RWPE2 (cell line): ENCODE data around the gene BRINP3.

ENCODE experiments used
- ATAC-seq: fragments of 200-7000 bp; cut with Tn5 transposase; 3 replicates; pipeline ENCODE4 v1.9.1; 2021; ENCODE audit warnings: low read depth
- DNase-seq: peaks from one replicate; pipeline ENCODE4 v3.0.0-alpha.2; 2020; ENCODE audit warnings: low spot score
- H3K27ac ChIP-seq: fragments of 450-650 bp; 2 replicates; pipeline ENCODE4 v1.5.1; 2017; ENCODE audit warnings: mild to moderate bottlenecking; ENCODE audit not compliant: poor library complexity, severe bottlenecking
- H3K27me3 ChIP-seq: fragments of 250-450 bp; sonication (Bioruptor Pico); 2 replicates; pipeline ENCODE4 v1.5.1; 2021; ENCODE audit warnings: mild to moderate bottlenecking, moderate library complexity; ENCODE audit not compliant: insufficient read depth, poor library complexity, severe bottlenecking
- H3K36me3 ChIP-seq: fragments of 250-450 bp; sonication (Bioruptor Pico); 2 replicates; pipeline ENCODE4 v1.5.1; 2020; ENCODE audit warnings: low read depth, mild to moderate bottlenecking, moderate library complexity
- H3K4me1 ChIP-seq: fragments of 250-450 bp; sonication (Bioruptor Pico); 2 replicates; pipeline ENCODE4 v1.5.1; 2021; ENCODE audit warnings: mild to moderate bottlenecking, moderate library complexity; ENCODE audit not compliant: insufficient read depth, poor library complexity, severe bottlenecking
- H3K4me3 ChIP-seq: fragments of 250-450 bp; sonication (Bioruptor Pico); 2 replicates; pipeline ENCODE4 v1.5.1; 2021; ENCODE audit warnings: mild to moderate bottlenecking, moderate library complexity; ENCODE audit not compliant: severe bottlenecking
- H3K9me3 ChIP-seq: fragments of 250-450 bp; sonication (Bioruptor Pico); 2 replicates; pipeline ENCODE4 v1.5.1; 2021; ENCODE audit warnings: mild to moderate bottlenecking, moderate library complexity; ENCODE audit not compliant: severe bottlenecking
- CTCF ChIP-seq: fragments of 450-650 bp; IDR thresholded peaks from one replicate; pipeline ENCODE4 v1.5.1; 2017; ENCODE audit warnings: mild to moderate bottlenecking, moderate library complexity; ENCODE audit not compliant: poor library complexity, severe bottlenecking

BRINP3 gene

GRCh38 chr1:190119683-190120082, 358.0 kb downstream of the BRINP3 start:
- no peak for DNase-seq
- Histone ChIP-seq H3K4me3 (no peak overlapping the region), H3K27ac (no peak overlapping the region), H3K9me3 (no peaks in the 10 kb centered on the region), H3K36me3 (no peaks in the 10 kb centered on the region), H3K4me1 (no peaks in the 10 kb centered on the region), H3K27me3 (peaks cover 4% of the 10 kb centered on the region)
- TF ChIP-seq CTCF = no peak
- ATAC-seq = no peak

GRCh38 chr1:190116921-190117320, 360.7 kb downstream of the BRINP3 start:
- Histone ChIP-seq H3K36me3 (no peaks in the 10 kb centered on the region), H3K27ac (no peak overlapping the region), H3K4me3 (no peak overlapping the region), H3K4me1 (no peaks in the 10 kb centered on the region), H3K9me3 (no peaks in the 10 kb centered on the region), H3K27me3 (peaks cover 4% of the 10 kb centered on the region)
- TF ChIP-seq CTCF = no peak
- DNase-seq (no peak), ATAC-seq (no peak)

- no peak for TF ChIP-seq CTCF
- no peak for DNase-seq
- no peak for ATAC-seq
- Histone ChIP-seq H3K4me1 (no peaks in the 10 kb centered on the region), H3K9me3 (no peaks in the 10 kb centered on the region), H3K27me3 (peaks cover 6% of the 10 kb centered on the region), H3K27ac (no peak overlapping the region), H3K4me3 (no peak overlapping the region), H3K36me3 (no peaks in the 10 kb centered on the region)
These were observed 372.7 kb downstream of the BRINP3 start for GRCh38 chr1:190104961-190105360.

- Histone ChIP-seq H3K9me3 (no peaks in the 10 kb centered on the region), H3K27me3 (peaks cover 6% of the 10 kb centered on the region), H3K36me3 (no peaks in the 10 kb centered on the region), H3K4me1 (no peaks in the 10 kb centered on the region), H3K4me3 (no peak overlapping the region), H3K27ac (no peak overlapping the region)
- DNase-seq (no peak), ATAC-seq (no peak)
- no peak for TF ChIP-seq CTCF
These were observed 374.8 kb downstream of the BRINP3 start for GRCh38 chr1:190102757-190103326.

- H3K9me3 ChIP-seq = no peaks in the 10 kb centered on the region
- H3K36me3 ChIP-seq = no peaks in the 10 kb centered on the region
- no peak for DNase-seq
- no peaks in the 10 kb centered on the region for H3K4me1 ChIP-seq
- H3K4me3 ChIP-seq = no peak overlapping the region
- H3K27me3 ChIP-seq = peaks cover 6% of the 10 kb centered on the region
- TF ChIP-seq CTCF = no peak
- no peak for ATAC-seq
- no peak overlapping the region for H3K27ac ChIP-seq
These were observed 375.9 kb downstream of the BRINP3 start for GRCh38 chr1:190101756-190102155.
